NCI-H1092 treated with DMSO at 0.1 percent for 48 hours (cell line): Measurements from ENCODE around the gene AOX1.
A peak's percentile ranks its signal among the peaks of the same experiment; 100 is the strongest.
"Not testable (repeated sequence)": the region's sequence is repeated elsewhere in the genome, so short reads cannot be mapped to it uniquely, and the experiment has no call there.

Experiments used
- DNase-seq: peaks from one replicate; lab custom pipeline; 2025; lab: John Stamatoyannopoulos, UW

The AOX1 gene

DNA sequence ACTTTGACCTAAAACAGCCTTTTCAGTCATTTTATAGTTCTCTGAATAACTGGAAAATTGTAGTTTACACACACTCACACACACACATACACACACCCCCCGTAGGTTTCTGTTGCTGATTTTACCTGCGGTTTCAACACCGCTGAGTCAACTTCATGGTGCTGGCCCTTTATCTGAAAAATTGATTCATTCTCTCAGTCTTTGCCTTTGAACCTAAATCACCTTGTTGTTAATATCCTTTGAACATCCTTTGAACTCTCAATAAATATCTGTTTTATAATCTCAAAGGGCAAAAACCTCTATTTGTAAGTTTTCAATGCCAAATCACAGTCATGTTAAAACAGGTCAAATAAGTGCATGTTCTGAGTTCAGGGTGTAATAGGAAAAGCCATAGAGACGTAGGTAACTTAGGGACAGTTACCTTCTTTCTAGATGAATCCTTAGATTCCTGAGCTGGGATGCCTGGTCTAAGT, 116.9 kb downstream of the AOX1 start:
- no peak for DNase-seq

DNA sequence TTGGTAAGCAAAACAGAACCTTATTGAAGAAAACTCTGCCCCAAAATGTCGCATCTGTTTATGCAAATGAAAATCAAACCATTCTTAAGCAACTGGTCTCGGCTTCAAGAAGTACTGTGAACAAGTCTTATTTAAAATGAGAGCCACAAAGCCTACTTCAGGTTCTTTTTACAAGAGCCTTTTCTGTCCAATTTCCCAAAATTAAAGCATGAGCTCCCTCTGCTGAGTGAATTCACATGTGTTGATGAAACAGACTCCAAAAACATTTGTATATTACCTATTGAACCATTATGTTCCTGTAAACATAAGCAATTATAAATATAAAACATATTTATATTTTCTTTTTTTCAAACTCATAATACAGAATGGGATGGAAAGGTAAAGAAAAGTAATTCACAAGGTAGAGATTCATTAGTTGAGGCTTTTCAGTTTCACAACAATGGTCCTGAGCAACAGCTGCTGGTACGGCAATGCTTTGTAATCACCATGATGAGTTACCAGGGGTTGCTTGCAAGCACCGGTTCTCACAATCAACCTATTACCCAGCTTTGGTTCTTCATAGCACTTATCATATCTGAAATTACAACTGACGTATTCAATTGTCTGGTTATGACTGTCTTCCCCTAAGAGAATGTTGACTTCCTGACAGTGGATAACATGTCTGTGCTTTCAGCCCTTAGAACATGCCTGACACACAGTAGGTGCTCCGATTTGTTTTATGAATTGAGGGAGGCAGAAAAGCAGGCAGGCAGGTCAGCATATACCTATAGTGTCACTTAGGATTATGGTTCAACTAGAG, 117.5 kb downstream of the AOX1 start:
- DNase-seq: peak; percentile 19

DNA sequence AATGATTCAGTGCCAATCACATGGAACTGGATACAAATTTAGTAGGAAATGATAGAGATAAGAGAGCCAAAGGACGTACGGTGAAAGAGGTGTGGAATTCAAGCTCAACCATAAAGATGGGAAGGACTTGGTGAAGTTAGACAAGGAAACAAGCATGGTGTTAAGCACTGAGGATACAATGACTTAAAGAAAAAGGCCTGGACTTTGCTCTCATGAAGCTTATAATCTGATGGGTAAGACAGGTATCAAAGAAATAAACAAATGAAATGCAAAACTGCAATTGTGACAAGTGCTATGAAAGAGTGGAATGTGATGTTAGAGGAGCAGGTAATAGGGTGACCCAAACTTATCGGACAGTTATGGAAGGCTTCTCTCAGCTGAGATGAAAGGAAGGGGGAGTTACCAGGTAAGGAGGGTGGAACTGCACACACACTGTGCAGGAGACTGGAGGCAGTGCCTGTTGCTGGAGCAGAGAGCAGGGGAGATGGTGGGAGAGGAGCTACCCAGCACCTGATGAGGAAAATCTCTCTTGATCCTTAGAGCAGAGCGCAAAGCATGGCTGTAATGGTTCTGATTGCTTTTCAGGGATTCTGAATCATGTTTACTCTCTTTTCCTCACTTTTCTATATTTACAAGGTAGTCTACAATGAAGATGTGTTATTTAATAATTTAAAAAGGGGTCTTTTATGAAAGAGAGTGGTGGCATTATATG, 118.3 kb downstream of the AOX1 start:
- no peak for DNase-seq

DNA sequence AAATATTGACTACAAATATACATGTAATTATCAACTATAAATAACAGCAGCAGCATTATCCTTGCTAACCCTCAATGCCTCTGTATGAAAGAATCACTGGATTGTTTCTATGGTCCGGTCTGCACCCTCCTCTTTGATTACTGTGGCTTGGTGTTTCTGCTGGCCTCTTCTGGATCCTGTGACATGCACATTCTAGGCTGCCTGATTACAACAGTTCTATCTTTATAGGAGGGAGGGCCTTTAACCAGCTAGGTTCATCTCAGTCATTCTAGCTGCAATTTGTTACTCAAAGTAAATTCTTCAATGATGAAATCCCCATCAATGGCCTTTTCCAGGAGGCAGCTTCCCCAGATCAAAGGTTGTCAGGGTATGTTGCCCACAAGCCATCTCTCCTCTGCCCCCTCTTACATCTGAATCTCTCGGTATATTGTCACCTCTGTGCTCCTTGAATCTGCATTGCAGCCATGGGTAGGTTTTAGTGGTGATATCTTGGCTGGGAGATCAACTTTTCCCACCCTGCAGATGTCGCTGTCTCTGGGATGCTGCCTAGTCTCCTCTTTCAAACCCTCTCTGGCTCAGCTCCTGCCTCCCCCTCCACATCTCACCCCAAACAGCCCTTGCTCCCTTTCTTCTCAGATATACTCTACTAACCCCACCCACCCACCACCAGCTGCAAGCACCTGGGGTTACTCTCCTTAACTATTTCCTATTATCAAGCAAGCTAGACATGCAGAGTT, 119.7 kb downstream of the AOX1 start:
- no peak for DNase-seq

DNA sequence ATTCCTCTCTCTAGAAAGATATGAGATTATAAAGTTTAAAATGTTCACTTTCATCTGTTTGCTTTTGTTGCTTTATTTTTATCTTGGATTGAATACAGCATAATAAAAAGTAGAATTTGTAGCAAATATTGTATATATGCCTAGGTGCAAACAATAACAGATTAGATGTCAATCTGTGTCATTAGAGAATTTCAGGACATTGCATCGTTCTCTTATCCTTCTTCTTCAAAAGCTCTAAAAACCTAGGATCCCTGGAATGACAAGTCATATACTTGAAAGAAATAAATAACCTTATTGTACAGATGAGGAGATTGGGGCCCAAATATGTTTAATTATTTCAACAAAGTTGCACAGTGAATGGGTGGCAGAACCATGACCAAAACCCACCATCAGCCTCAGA, 123.1 kb downstream of the AOX1 start:
- DNase-seq: no peak

DNA sequence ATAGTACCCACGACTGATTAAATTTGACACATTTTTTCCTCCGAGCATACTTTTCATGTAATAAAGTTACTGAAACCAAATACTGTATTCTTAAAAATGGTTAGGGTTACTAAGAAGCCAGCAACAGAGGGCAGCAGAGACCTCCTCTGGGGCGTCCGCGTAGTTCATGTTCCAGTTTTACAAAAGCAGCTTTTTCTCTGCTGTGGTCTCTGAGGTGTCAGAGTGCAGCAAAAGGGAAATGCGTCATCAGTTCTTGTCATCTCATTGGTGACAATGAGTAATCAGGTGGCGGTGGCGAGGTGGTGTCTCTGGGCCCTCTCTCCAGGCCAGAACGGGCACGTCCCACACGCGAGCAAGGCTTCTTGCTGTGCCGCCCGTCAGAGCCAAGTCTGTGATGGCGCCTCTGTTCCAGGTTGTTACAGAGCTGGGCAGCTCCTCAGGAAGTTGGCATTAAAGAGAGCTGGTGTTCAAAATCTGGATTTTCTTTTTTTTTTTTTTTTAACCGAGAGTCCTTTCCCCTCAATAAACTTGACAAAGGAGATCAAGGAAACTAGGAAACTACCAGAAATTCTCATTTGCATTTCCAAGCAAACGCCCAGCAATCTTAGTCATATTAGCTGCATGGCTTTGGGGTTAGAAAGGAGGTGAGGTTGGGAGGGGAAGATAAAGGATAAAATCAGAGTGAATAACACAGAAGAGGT, 127.3 kb downstream of the AOX1 start:
- peak; percentile 72 for DNase-seq

DNA sequence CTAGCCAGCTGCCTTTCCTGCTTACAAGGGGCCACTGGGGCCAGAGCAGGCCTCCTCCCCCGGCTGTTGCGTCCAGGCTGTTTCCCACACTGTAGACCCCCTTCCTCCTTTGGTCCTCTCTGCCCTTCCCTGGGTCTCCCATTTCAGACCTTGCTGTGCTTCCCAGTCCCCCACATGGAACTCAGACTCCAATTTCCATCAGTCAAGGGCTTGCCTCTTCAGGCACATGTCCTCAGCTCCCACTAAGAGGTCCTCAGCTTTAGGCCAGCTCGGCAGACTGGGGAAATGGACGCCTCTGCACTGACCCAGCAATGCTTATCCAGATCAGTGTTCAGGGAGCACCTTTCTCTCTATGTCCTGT, 127.9 kb downstream of the AOX1 start:
- no peak for DNase-seq

DNA sequence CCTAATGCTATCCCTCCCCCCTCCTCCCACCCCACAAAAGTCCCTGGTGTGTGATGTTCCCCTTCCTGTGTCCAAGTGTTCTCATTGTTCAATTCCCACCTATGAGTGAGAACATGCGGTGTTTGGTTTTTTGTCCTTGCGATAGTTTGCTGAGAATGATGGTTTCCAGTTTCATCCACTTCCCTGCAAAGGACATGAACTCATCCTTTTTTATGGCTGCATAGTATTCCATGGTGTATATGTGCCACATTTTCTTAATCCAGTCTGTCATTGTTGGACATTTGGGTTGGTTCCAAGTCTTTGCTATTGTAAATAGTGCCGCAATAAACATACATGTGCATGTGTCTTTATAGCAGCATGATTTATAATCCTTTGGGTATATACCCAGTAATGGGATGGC, 129.2 kb downstream of the AOX1 start:
- not testable (repeated sequence) for DNase-seq

DNA sequence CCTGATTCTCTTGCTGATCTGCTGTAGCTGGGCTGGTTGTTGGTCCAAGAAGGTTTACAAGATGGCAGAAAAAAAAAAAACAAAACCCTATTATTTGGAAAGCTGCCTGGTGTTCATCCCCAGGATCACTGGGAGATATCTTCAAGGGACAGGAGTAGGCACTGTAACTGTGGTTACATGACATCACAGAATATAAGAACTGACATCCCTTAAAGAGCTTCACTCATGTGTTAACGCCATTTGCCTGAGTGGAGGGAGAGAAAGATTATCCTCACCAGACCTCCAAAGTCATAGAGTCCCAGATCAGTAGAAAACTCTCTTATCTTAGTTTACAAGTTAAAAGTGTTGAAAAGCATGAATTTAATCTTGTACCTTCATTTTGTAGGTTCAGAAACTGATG, 130.6 kb downstream of the AOX1 start:
- no peak for DNase-seq
